Mucosa of gallbladder (tissue), 1 donor: Measurements from ENCODE around the gene SPTAN1. TPM values are rescaled to one million over a fixed set of nuclear protein-coding genes. Genes with fewer than 3 reads are reported as not detected.

Source experiments
- DNase-seq: peaks from one replicate; pipeline ENCODE4 v3.0.0-alpha.2; 2020; ENCODE audit warnings: low spot score
- total RNA-seq: library from RNA; stranded (reverse); gene quantifications from one replicate; pipeline ENCODE4 v1.2.1, GENCODE V29; 2021
- donor health status: DM: no; HTN: no; CAD: no.

Gene SPTAN1
- total RNA-seq, 1 donor from 2014 or later, result 323 TPM

DNA sequence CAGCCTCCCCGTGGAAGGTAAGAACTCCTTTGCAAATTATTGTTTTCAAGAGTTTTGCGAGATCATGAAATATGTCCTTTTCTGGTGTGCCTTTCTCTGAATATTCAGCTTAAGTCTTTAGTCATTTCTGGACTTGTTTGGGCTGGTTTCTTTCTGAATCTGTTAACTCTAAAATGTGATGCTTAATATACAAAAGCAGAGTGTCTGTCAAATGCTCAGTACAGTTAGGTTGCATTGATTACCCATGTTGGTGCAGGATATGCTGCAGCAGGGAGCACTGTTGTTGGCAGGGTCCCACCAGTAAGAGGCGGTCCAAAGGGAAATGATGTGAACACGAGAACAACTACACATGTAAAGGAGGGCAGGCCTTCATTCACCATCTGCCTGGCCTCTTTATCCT lies 47.7 kb downstream of the SPTAN1 start:
- DNase-seq, result no peak

DNA sequence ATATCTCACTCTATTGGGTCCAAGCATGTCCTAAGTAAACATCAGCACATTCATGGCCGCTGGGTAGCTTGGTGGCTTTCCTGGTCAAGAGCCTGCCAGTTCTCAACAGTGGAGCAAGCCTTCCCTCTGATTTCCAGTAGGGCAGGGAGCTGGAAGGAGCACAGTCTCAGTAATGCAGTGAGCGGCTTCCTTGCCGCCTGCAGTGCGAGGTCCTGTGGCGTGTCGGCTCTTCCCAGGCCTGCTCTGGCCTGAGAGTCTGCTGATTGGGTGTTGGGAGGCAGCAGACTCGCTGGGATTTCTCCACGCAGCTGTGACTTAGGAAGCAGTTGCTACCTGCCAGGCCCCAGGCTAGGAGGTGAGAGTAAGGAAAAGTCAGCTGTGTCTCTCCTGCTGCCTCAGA lies 51.3 kb downstream of the SPTAN1 start:
- no peak for DNase-seq

DNA sequence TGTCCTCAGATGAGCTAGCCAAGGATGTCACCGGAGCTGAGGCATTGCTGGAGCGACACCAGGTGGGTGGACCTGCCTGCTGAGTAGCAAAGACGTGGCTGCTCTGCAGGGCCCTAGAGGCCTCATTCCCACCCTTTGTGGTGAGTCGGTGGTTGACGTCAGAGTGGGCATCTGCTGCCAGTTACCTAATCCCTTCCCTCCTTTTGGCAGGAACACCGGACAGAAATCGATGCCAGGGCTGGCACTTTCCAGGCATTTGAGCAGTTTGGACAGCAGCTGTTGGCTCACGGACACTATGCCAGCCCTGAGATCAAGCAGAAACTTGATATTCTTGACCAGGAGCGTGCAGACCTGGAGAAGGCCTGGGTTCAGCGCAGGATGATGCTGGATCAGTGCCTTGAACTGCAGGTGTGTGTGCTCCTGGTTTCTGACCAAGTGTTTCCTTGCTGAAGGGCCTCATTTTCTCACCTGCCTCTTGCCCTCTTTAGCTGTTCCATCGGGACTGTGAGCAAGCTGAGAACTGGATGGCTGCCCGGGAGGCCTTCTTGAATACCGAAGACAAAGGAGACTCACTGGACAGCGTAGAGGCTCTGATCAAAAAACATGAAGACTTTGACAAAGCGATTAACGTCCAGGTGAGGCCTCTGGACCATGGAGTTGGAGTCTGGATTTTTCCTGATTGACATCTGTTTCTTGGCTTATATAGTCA lies 55.4 kb downstream of the SPTAN1 start:
- DNase-seq, result peak; percentile 58

DNA sequence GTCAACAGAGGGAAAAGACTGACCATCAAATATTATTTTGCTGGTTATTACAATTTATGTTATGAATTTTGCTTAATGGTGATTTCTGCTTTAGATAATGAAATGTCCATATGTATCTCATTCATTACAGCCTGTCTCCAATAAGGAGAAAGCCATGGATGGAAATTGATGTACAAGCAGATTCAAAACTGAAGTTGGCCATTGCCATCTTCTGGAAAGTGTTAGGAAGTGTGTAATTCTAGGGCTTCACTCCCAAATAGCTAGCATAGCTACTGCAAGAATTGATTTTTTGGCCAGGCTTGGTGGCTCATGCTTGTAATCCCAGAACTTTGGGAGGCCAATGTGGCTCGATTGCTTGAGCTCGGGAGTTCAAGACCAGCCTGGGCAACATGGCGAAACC lies 58.5 kb downstream of the SPTAN1 start:
- DNase-seq, result no peak

DNA sequence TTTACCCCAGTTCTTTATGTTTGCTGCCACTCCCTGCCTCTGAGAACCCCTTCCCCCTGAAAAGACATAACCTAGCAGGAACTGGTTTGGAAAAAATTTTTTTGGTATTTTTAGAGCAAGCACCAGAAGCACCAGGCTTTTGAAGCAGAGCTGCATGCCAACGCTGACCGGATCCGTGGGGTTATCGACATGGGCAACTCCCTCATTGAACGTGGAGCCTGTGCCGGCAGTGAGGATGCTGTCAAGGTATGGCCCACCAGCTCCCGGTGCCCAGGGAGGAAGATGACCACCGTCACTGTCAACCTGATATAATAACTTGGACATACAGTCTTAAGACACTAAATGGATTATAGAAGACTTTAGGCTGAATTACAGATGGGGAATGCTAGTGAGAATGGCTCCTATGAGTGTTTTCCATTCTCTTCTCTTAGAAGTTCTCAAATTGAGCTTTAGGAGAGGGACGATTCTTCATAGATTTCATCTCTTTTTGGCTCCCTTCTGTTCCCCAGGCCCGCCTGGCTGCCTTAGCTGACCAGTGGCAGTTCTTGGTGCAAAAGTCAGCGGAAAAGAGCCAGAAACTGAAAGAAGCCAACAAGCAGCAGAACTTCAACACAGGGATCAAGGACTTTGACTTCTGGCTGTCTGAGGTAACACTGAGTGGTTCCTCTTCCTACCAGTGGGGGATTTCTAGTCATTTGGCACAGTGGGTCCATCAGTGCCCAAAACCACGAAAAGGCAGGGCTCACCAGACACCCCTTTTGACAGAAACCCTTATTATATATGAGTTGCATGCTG lies 59.4 kb downstream of the SPTAN1 start:
- DNase-seq, result no peak

DNA sequence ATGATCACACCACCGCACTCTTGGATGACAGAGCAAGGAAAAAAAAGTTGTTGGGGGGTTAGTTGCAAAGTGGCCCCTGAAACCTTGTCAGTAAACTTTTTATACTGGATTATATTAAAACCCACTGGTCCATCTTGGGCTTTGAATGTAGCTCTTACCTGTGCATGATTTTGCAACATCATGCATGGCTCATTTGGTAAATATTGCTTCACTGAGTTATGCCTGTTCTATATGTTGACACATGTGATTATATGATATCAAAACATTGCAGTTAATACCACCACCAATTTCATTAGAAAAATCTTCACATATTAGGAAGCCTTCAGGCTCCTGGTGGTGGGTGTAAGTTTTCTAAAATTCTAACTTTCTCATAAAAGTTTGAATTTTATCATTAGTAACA lies 62.3 kb downstream of the SPTAN1 start:
- no peak for DNase-seq

DNA sequence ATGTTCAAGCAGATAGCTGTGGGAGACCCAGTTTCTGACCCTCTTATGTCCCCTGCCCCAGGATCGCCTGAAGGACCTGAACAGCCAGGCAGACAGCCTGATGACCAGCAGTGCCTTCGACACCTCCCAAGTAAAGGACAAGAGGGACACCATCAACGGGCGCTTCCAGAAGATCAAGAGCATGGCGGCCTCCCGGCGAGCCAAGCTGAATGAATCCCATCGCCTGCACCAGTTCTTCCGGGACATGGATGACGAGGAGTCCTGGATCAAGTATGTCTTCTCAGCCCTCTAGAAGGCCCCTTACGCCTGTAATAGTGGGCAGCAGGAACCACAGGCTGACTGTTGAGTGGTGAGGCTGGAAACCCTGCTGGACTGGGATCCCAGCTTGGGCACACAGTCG lies 63.2 kb downstream of the SPTAN1 start:
- DNase-seq, result no peak

DNA sequence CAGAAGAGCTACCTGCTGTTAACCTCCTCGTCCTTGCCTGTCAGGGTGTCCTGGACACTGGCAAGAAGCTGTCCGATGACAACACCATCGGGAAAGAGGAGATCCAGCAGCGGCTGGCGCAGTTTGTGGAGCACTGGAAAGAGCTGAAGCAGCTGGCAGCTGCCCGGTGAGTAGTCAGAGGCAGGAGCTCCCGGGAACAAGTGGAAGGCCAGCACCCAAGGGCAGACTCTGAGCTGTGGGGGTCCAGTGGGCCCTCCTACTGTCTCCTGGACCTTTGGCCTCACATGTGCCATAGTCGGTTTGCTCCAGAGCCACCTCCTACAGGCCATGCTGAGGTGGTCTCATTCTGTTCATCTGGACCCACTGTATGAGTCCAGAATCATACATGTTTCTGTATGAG lies 65.6 kb downstream of the SPTAN1 start:
- DNase-seq, result no peak

DNA sequence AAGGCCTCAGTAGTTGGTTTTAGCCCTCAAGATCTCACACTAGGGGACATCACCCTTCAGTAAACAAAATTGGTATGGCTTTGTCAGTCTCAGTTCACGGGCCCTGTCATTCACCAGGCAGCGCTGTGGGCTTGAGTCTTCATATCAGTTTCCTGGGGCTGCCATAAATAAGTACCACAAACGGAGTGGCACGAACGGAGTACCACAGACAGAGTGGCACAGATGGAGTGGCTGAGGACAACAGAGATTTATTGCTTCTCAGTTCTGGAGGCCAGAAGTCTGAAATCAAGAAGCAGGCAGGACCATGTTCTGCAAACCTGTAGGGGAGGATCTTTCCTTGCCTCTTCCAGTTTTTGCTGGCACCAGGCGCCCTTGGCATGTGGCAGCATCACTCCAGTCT lies 66.7 kb downstream of the SPTAN1 start:
- DNase-seq, result no peak

DNA sequence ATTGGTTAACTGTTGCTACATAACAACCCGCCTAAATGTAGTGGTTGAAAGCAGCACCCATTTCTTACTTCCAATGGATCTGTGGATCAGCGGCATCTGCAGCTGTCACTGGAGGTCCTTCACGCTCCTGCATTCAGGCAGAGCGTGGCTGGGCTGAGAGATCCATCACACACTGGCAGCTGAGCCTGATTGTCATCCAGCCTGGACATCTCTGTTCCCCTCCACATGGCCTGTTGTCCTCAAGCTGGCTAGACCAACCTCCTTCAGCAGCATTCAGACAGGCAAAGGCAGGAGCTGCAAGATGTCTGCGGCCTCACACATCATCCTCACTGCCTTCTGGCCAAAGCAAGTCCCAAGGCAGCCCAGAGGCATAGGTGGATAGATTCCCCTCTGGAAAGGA lies 67.4 kb downstream of the SPTAN1 start:
- DNase-seq, result no peak

DNA sequence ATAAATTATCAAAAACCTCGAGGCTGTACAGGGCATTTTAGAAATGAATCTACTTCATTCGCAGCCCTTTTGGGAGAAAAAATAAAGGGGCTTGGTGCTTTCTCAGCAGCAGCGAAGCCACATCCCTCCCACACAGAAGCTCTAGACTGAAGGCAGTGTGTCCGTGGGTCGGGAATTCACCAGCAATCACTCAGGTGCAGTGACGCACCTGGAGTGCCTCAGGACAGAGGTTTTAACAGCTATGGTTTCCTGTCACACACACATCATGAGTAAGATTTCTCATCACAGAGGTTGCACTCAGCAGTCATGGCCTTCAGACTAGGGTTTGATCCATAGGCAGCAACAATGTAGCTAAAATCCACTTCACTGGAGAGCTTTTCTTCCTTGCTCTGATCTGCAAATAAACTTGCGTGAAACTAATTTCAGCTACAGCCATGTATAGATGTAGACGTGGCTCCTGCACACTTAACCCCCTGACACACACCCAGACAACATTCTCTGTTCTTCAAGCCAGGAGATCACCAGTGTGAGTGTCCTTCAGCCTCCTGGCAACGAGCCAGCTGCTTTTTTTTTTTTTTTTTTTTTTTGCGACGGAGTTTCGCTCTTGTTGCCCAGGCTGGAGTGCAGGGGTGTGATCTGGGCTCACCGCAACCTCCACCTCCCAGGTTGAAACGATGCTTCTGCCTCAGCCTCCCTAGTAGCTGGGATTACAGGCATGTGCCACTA lies 69.5 kb downstream of the SPTAN1 start:
- DNase-seq, result no peak

DNA sequence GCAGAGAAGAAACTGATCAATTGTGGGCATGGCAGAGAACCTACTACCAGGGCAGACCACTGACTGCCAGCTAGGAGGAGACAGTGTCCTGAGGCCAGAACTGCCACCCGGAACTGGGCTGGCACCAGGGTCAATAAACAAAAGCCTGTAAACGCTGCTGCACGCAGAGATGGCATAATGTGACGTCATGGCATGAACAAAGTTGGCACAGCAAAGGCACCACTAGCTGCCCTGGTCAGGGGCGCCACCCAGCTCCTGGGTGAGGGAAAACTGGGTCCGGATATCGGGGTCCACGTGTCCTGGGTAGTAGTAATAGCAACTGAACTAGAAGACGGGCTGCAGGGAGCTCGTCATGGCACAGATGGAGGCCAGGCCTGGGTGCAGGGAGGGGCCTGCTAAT lies 72.2 kb downstream of the SPTAN1 start:
- no peak for DNase-seq

DNA sequence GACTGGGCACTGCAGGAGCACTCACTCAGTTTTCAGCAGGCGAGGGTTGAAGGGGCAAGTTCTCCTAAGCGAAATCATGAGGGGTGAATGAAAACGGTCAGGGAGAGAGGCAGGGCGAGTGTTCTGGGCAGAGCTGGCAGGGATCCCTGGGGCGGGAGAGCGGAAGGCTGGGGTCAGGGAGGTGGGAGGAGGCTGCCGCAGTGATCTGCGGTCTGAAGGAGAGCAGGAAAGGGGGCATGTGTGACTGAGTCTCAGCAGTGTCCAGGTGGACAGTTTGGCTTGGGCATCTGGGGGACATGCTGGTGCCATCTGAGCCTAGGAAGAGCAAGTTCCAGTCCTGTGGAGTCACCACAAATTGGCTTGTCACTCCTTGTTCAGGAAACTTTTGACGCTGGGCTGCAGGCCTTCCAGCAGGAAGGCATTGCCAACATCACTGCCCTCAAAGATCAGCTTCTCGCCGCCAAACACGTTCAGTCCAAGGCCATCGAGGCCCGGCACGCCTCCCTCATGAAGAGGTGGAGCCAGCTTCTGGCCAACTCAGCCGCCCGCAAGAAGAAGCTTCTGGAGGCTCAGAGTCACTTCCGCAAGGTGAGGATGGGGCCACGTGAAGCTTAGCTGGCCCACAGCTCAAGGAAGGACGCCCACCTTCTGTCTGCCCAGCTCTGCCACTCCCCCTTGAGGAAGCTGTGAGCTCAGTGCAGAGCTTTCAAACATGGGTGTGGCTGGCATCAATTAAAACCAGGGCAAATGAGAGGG lies 73.2 kb downstream of the SPTAN1 start:
- DNase-seq, result peak; percentile 62

DNA sequence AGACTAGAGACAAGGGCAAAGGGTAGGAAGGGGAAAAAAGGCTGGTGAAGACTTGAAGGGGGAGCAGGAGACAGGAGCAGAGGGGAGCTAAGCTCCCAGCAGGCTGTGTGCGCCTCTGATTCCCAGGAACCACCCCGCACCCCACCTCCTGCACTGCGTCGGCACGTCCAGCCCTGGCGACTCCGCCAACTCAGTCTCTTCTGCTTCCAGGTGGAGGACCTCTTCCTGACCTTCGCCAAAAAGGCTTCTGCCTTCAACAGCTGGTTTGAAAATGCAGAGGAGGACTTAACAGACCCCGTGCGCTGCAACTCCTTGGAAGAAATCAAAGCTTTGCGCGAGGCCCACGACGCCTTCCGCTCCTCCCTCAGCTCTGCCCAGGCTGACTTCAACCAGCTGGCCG lies 73.8 kb downstream of the SPTAN1 start:
- no peak for DNase-seq

DNA sequence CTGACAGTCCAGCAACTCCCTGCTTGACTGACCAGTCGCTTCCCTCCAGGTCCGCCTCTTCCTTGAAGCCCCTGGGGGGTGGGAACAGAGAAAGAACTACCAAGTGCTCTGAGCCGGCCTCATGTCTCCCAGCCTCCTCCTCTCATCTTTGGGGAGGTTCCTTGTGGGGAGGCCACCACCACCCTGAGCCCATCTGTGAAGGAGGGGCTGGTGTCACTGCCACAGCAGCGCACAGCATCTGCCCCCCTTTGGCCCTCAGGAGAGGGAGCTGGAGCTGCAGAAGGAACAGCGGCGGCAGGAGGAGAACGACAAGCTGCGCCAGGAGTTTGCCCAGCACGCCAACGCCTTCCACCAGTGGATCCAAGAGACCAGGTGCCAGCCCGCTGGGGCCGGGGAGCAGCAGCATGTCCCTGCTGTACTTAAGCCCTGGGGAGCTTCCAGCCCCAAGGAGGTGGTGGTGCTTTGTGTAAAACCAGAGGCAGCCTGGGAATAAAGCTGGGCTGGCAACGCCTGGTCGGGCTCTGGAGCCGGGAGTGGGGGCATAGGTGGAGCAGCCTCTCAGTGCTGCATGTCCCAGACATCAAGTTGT lies 74.8 kb downstream of the SPTAN1 start:
- DNase-seq, result no peak

DNA sequence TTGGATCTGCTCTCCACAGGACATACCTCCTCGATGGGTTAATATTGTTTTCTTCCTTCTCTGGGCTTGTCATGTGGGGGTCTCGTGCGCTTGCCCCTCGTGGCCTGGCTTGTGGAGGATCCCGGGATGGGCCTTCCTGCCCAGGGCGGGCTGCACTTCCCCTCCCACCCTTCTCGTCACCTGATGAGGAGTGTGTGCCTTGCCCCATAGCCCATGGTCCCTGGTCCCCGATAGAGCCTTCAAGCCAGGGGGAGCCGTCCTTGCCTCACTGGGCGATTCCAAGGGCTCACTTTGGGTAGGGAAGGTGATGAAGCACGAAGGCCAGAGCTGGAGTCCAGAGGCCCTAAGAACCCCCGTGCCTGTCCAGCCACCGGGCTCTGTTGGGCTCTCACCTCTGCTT lies 75.5 kb downstream of the SPTAN1 start:
- no peak for DNase-seq

DNA sequence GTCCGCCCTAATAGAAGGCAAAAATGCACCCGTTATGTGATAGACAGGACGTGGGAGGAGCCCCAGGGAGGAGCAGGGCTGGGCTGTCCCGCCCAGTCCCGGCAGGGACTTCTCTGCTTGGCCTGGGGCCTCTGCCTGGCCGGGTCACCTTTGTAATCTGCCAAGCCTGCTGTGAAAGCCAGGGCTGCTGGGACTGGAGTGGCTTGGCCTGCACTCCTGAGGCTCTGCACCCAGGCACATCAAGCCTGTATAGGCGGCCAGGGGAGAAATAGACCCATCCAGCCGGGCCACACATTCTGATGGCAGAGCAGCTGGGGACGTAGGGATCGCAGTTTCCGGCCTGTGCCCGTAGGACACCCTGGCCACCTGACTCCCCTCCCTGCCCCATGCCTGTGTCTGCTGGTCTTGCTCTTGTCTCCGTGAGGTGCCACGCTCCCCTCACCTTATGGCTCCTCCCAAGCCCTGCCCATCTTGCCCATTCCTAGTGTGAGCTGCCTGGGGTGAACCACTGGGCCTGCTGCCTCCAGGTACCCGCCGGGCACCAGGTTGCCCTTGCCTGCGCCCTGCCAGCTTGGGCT lies 76.2 kb downstream of the SPTAN1 start:
- DNase-seq, result no peak

DNA sequence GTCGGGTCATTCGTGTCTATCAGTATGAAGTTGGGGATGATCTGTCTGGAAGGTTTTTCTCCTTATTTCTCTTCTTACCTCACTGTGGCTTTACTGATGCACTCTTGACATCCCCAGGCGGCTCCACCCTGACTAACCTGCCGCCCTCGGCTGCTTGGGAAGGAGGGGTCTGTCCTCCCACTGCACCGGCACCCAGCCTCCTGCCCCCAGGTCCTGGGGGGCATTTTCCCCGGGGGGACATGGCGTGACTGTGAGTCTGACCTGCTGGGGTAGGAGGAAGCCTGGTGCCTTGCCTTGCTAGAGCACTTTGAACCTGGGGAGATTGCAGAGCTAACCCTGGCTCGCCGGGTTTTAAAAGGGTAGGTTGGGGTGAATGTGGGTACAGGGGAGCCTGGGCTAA lies 76.7 kb downstream of the SPTAN1 start:
- DNase-seq, result no peak

DNA sequence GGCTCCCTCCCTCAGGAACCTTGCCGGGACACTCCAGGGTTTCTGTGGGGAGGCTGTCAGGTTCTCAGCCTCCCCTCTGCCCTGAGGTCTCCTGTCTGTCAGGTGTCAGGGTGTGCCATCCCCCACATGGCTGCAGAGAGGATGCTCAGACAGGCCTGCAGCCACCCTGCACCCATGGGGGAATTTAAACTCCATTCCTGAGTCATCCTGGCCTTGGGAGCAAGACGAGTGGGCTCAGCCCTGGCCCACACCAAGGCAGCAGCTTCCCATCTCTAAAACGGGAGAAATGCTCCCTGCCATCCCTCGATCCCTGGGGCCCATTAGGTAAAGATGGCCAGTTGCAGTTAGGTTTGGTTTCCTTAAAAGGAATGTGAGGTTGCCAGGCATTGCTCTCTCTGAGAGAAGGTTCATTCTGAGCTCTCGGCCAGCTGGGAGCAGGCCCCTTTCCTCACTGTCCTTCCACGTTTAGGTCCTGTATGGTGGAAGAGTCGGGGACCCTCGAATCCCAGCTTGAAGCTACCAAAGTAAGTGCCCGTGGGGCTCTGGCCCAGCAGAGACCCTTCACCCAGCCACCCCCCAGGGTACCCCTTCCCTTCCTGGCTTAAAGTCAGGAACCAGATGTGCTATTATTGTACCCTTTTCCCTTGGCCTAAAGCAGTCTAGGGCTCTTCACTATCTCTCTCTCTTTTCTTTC lies 77.6 kb downstream of the SPTAN1 start:
- no peak for DNase-seq

DNA sequence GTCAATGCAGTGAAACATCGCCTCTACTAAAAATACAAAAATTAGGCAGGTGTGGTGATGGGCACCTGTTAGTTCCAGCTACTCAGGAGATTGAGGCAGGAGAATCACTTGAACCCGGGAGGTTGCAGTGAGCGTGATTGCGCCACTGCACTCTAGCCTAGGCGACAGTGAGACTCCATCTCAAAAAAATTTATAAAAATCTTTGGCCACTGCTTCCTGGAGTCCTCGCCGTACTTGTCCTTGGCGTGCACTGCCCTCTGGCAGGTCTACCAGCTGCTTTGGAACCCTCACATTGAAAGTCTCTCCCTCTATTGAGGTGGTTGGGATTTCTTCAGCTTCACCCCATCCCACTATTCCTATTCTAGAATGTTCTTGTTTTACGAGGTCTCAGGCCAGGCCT lies 79.2 kb downstream of the SPTAN1 start:
- DNase-seq, result no peak

DNA sequence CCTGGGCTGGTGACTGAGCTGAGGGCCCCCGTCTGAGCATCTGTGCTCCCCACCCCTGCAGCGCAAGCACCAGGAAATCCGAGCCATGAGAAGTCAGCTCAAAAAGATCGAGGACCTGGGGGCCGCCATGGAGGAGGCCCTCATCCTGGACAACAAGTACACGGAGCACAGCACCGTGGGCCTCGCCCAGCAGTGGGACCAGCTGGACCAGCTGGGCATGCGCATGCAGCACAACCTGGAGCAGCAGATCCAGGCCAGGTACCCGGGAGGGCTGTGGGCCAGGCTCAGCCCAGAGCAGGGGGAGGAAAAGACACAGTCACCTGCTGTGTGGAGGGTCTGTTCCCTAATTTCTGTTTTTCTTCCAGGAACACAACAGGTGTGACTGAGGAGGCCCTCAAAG lies 79.7 kb downstream of the SPTAN1 start:
- no peak for DNase-seq
